ENCODE data around the gene WHAMM. TPM values are rescaled to one million over a fixed set of nuclear protein-coding genes. Genes with fewer than 3 reads are reported as not detected.

WHAMM gene
- total and polyA plus RNA-seq, 3 donors from 2014 or later: 5.3 to 11.0 (median 9.8) TPM

GRCh38 chr15:82792068-82792467 is 17.4 kb upstream of the WHAMM start:
- no peaks in the 10 kb centered on the region for H3K36me3 ChIP-seq (ENCODE audit: low read depth, missing control alignments)
- TF ChIP-seq CTCF (IDR thresholded peaks at IDR 0.05) (no peak), POLR2A (IDR thresholded peaks at IDR 0.05) (no peak)
- 76 to 77% methylated on average over 1 of the region's 1 CpG for WGBS, 2 donors
- no peak for DNase-seq
- H3K27ac ChIP-seq: no peak overlapping the region
- intact Hi-C loops (cut with DNase I; ENCODE audit: low total_unique reads): no loop called here
- no peaks in the 10 kb centered on the region for H3K4me1 ChIP-seq
- H3K27me3 ChIP-seq: no peaks in the 10 kb centered on the region
- H3K9me3 ChIP-seq: no peaks in the 10 kb centered on the region
- H3K4me3 ChIP-seq: no peak overlapping the region

- TF ChIP-seq POLR2A (IDR thresholded peaks at IDR 0.05): no peak
- no peak for TF ChIP-seq CTCF (IDR thresholded peaks at IDR 0.05)
- H3K27me3 ChIP-seq: no peaks in the 10 kb centered on the region
- no peak for DNase-seq
Measured at GRCh38 chr15:82793737-82794136, 15.7 kb upstream of the WHAMM start.

GRCh38 chr15:82798104-82798503 is 11.3 kb upstream of the WHAMM start:
- no peak overlapping the region for H3K27ac ChIP-seq
- H3K4me3 ChIP-seq: no peak overlapping the region
- no peaks in the 10 kb centered on the region for H3K36me3 ChIP-seq (ENCODE audit: low read depth, missing control alignments)
- TF ChIP-seq CTCF (IDR thresholded peaks at IDR 0.05) (no peak), POLR2A (IDR thresholded peaks at IDR 0.05) (no peak)
- intact Hi-C loops (cut with DNase I; ENCODE audit: low total_unique reads): no loop called here
- no peaks in the 10 kb centered on the region for H3K9me3 ChIP-seq
- DNase-seq: no peak
- H3K4me1 ChIP-seq: no peaks in the 10 kb centered on the region
- 73 to 79% methylated on average over 4 of the region's 4 CpGs for WGBS, 2 donors
- H3K27me3 ChIP-seq: no peaks in the 10 kb centered on the region

More at GRCh38 chr15:82793737-82794136, 15.7 kb upstream of the WHAMM start:
- Histone ChIP-seq H3K27ac (no peak overlapping the region), H3K36me3 (ENCODE audit: low read depth, missing control alignments) (no peaks in the 10 kb centered on the region), H3K9me3 (no peaks in the 10 kb centered on the region), H3K4me3 (no peak overlapping the region), H3K4me1 (no peaks in the 10 kb centered on the region)
- intact Hi-C loops (cut with DNase I; ENCODE audit: low total_unique reads): no loop called here

- WGBS, 2 donors: 77 to 86% methylated on average over 5 of the region's 5 CpGs
- intact Hi-C loops (cut with DNase I; ENCODE audit: low total_unique reads): no loop called here
Measured at GRCh38 chr15:82798531-82799166, 10.8 kb upstream of the WHAMM start.

More at GRCh38 chr15:82798531-82799166, 10.8 kb upstream of the WHAMM start:
- no peak overlapping the region for H3K4me3 ChIP-seq
- DNase-seq: no peak
- H3K36me3 ChIP-seq (ENCODE audit: low read depth, missing control alignments): no peaks in the 10 kb centered on the region
- no peak overlapping the region for H3K27ac ChIP-seq
- no peaks in the 10 kb centered on the region for H3K9me3 ChIP-seq
- H3K27me3 ChIP-seq: no peaks in the 10 kb centered on the region
- H3K4me1 ChIP-seq: no peaks in the 10 kb centered on the region
- TF ChIP-seq POLR2A (IDR thresholded peaks at IDR 0.05) (no peak), CTCF (IDR thresholded peaks at IDR 0.05) (no peak)
